IMR-90 (cell line): ENCODE measurements around the gene GJA4. TPM values are rescaled to one million over a fixed set of nuclear protein-coding genes. Genes with fewer than 3 reads are reported as not detected.

Experiments
- ATAC-seq: fragments of 200-7000 bp; cut with Tn5 transposase; 2 replicates; pipeline ENCODE4 v1.9.1; 2020; ENCODE audit warnings: low read depth, mild to moderate bottlenecking, moderate library complexity
- BruUV-seq: library from RNA; stranded (reverse); fragments of 400-500 nt; replicated peaks from 2 replicates; lab custom pipeline; 2021; lab: Mats Ljungman, UMichigan
- CTCF ChIA-PET: fragments of 300-600 bp; formaldehyde crosslinking; extraction: SDS; loops from one replicate; lab custom pipeline; 2021; ENCODE audit warnings: antibody characterized with exemption; lab: Yijun Ruan, JAX
- POLR2A ChIA-PET: fragments of 300-600 bp; sonication (Branson Sonifier 250); formaldehyde crosslinking; loops from one replicate; lab custom pipeline; 2022; ENCODE audit warnings: antibody characterized with exemption; ENCODE audit not compliant: unreplicated experiment; lab: Charles Lee
- DNase-seq: peaks from one replicate; pipeline ENCODE4 v3.0.0; 2013
- H2AFZ ChIP-seq: replicated peaks from 2 replicates; pipeline ENCODE3; 2013; ENCODE audit warnings: low read length, mild to moderate bottlenecking; ENCODE audit not compliant: poor library complexity
- H2AK5ac ChIP-seq: 2 replicates; pipeline ENCODE4 v1.6.1; 2013; ENCODE audit warnings: low read depth, low read length, inconsistent platforms
- H2AK9ac ChIP-seq: replicated peaks from 2 replicates; pipeline ENCODE3; 2013; ENCODE audit warnings: mild to moderate bottlenecking, low read depth, low read length, moderate library complexity; ENCODE audit not compliant: poor library complexity
- H2BK120ac ChIP-seq: 2 replicates; pipeline ENCODE4 v1.6.1; 2013; ENCODE audit warnings: low read depth, low read length, inconsistent platforms
- H2BK15ac ChIP-seq: 3 replicates; pipeline ENCODE4 v1.6.1; 2013; ENCODE audit warnings: low read depth, low read length, inconsistent platforms
- H2BK20ac ChIP-seq: 2 replicates; pipeline ENCODE4 v1.6.1; 2013; ENCODE audit warnings: low read depth, mild to moderate bottlenecking, inconsistent platforms, low read length, moderate library complexity
- H2BK5ac ChIP-seq: 2 replicates; pipeline ENCODE4 v1.6.1; 2013; ENCODE audit warnings: mild to moderate bottlenecking, low read depth, low read length, inconsistent platforms; ENCODE audit not compliant: poor library complexity, severe bottlenecking
- H3K14ac ChIP-seq: replicated peaks from 2 replicates; pipeline ENCODE4 v1.6.1; 2013; ENCODE audit warnings: low read depth, low read length, inconsistent platforms
- H3K18ac ChIP-seq: 2 replicates; pipeline ENCODE4 v1.6.1; 2013; ENCODE audit warnings: low read depth, low read length, control low read depth
- H3K23ac ChIP-seq: 2 replicates; pipeline ENCODE4 v1.6.1; 2013; ENCODE audit warnings: low read depth, low read length, inconsistent platforms
- H3K27ac ChIP-seq: 2 replicates; pipeline ENCODE4 v1.5.1; 2013; ENCODE audit warnings: mild to moderate bottlenecking, control low read depth, low read length; ENCODE audit not compliant: insufficient read depth
- H3K27me3 ChIP-seq: 2 replicates; pipeline ENCODE4 v1.6.1; 2013; ENCODE audit warnings: low read length; ENCODE audit not compliant: control insufficient read depth, insufficient read depth
- H3K36me3 ChIP-seq: 2 replicates; pipeline ENCODE4 v1.6.1; 2013; ENCODE audit warnings: low read length, mixed read lengths; ENCODE audit not compliant: control insufficient read depth, insufficient read depth
- H3K4ac ChIP-seq: 2 replicates; pipeline ENCODE4 v1.6.1; 2013; ENCODE audit warnings: low read depth, low read length, inconsistent platforms
- H3K4me1 ChIP-seq: 2 replicates; pipeline ENCODE4 v1.6.1; 2013; ENCODE audit warnings: low read length, mixed read lengths; ENCODE audit not compliant: control insufficient read depth, insufficient read depth
- H3K4me2 ChIP-seq: 2 replicates; pipeline ENCODE4 v1.6.1; 2013; ENCODE audit warnings: low read depth, mild to moderate bottlenecking, control low read depth, low read length, moderate library complexity
- H3K4me3 ChIP-seq: 2 replicates; pipeline ENCODE4 v1.5.1; 2013; ENCODE audit warnings: low read depth, mild to moderate bottlenecking, control low read depth, low read length, moderate library complexity; ENCODE audit not compliant: insufficient read depth
- H3K56ac ChIP-seq: 2 replicates; pipeline ENCODE4 v1.6.1; 2013; ENCODE audit warnings: low read length, inconsistent platforms; ENCODE audit not compliant: insufficient read depth; ENCODE audit errors: extremely low read depth
- H3K79me1 ChIP-seq, 2 experiments: 2 replicates each; pipeline ENCODE4 v1.6.1; 2013; ENCODE audit warnings: low read length in 2 of 2, inconsistent platforms in 1 of 2, low read depth in 1 of 2
- H3K9ac ChIP-seq: 2 replicates; pipeline ENCODE4 v1.6.1; 2013; ENCODE audit warnings: low read depth, low read length, control low read depth
- H3K9me1 ChIP-seq: 2 replicates; pipeline ENCODE4 v1.6.1; 2013; ENCODE audit warnings: low read length, inconsistent platforms; ENCODE audit not compliant: insufficient read depth
- H3K9me3 ChIP-seq: 2 replicates; pipeline ENCODE4 v1.6.1; 2013; ENCODE audit warnings: low read length; ENCODE audit not compliant: control insufficient read depth, insufficient read depth
- H4K20me1 ChIP-seq: 2 replicates; pipeline ENCODE4 v1.6.1; 2013; ENCODE audit warnings: low read length, inconsistent platforms; ENCODE audit not compliant: insufficient read depth
- H4K5ac ChIP-seq: 2 replicates; pipeline ENCODE4 v1.6.1; 2013; ENCODE audit warnings: mild to moderate bottlenecking, low read depth, low read length, control low read depth
- H4K8ac ChIP-seq, 2 experiments: 2 replicates each; pipeline ENCODE4 v1.6.1; 2013; ENCODE audit warnings: low read depth in 2 of 2, low read length in 2 of 2, control low read depth in 1 of 2, inconsistent platforms in 1 of 2
- H4K91ac ChIP-seq: 2 replicates; pipeline ENCODE4 v1.6.1; 2013; ENCODE audit warnings: low read depth, low read length, inconsistent platforms; ENCODE audit not compliant: insufficient read depth
- CEBPB ChIP-seq: IDR thresholded peaks from 2 replicates; pipeline ENCODE4 v1.6.1; 2012; ENCODE audit warnings: low read depth, low read length, improper control_type of control experiment
- MXI1 ChIP-seq: IDR thresholded peaks from 2 replicates; pipeline ENCODE4 v1.6.1; 2012; ENCODE audit warnings: low read depth, mild to moderate bottlenecking, low read length, moderate library complexity, borderline replicate concordance
- SMC3 ChIP-seq: fragments of 150-350 bp; IDR thresholded peaks from 2 replicates; pipeline ENCODE4 v1.6.1; 2016; ENCODE audit warnings: low read depth, mild to moderate bottlenecking, antibody characterized with exemption, low read length, moderate library complexity
- WGBS, 2 experiments: methylation state at CpG; one replicate each; pipeline versions ENCODE4 v1.1.5 to v1.1.7; 2013; ENCODE audit warnings: missing lambda C conversion rate in 2 of 2; ENCODE audit not compliant: insufficient read length in 1 of 2; ENCODE audit errors: extremely low coverage in 2 of 2; 5-methylcytosine and 5-hydroxymethylcytosine counted together
- dilution Hi-C: fragments of 300-500 bp; cut with HindIII; formaldehyde crosslinking; loops from one replicate; pipeline ENCODE4 v1.14.3; 2018; ENCODE audit warnings: low sequenced_read_pairs; ENCODE audit not compliant: unreplicated experiment
- in situ Hi-C: fragments of 300-500 bp; cut with MboI; formaldehyde crosslinking; loops from 3 replicates; pipeline ENCODE4 v1.14.3; 2019; ENCODE audit warnings: low sequenced_read_pairs, inconsistent platforms, mixed read lengths
- intact Hi-C: fragments of 100-400 bp; cut with micrococcal nuclease; formaldehyde crosslinking; loops from 2 replicates; pipeline ENCODE4 v1.10.0; 2022
- polyA plus RNA-seq, 3 experiments: library from polyadenylated mRNA; depleted of rRNA; stranded (reverse); fragments of >200 nt; gene quantifications; 2 replicates each; pipeline ENCODE4 v1.2.3, GENCODE V29; 2012; ENCODE audit warnings: low replicate concordance in 1 of 3
- total RNA-seq: library from RNA; depleted of rRNA; stranded (reverse); fragments of >200 nt; gene quantifications from 2 replicates; pipeline ENCODE4 v1.2.3, GENCODE V29; 2012

The GJA4 gene
- total and polyA plus RNA-seq, 2 of the 4 experiments (the other 2 are of a cell fraction), result not detected

GRCh38 chr1:34794001-34794789 lies 1.4 kb downstream of the GJA4 start:
- Histone ChIP-seq H3K4me1 (no peaks in the 10 kb centered on the region), H3K79me1 (no peaks in the 10 kb centered on the region), H2AK9ac (no peak overlapping the region), H4K8ac (no peak overlapping the region), H3K4me2 (no peak overlapping the region), H2BK15ac (no peak overlapping the region), H3K56ac (no peak overlapping the region), H2AFZ (no peak overlapping the region), H2BK5ac (no peak overlapping the region), H3K4ac (no peak overlapping the region), H3K9ac (no peak overlapping the region), H3K18ac (no peak overlapping the region), H3K23ac (no peak overlapping the region), H3K36me3 (no peaks in the 10 kb centered on the region), H4K20me1 (no peaks in the 10 kb centered on the region), H2AK5ac (no peak overlapping the region), H3K9me1 (no peaks in the 10 kb centered on the region), H4K91ac (no peak overlapping the region), H4K5ac (no peak overlapping the region), H3K27ac (no peak overlapping the region), H2BK20ac (no peak overlapping the region), H3K27me3 (peaks cover 14% of the 10 kb centered on the region), H2BK120ac (no peak overlapping the region), H3K14ac (no peak overlapping the region), H3K9me3 (no peaks in the 10 kb centered on the region), H3K4me3 (no peak overlapping the region)
- BruUV-seq, result no TSS peak
- dilution Hi-C loops (no loop called here), intact Hi-C loops (no loop called here), in situ Hi-C loops (no loop called here)
- TF ChIP-seq MXI1 (no peak), CEBPB (no peak), SMC3 (no peak)
- ATAC-seq (no peak), DNase-seq (no peak)
- 89% methylated on average over 25 of the region's 40 CpGs; no CpG with 5 or more reads in 1 of the 2 experiments for WGBS, 2 experiments
- ChIA-PET POLR2A (no interaction called here), CTCF (no interaction called here)
